KOPT-K1 (cell line): ENCODE measurements around the gene LUZP2.

Source experiments
- H3K27ac ChIP-seq: fragments of 200-600 bp; sonication (generic); 2 replicates; pipeline ENCODE4 v1.5.1; 2016; ENCODE audit warnings: antibody characterized with exemption, mild to moderate bottlenecking, low read depth, low read length; ENCODE audit not compliant: poor library complexity, severe bottlenecking
- H3K36me3 ChIP-seq: fragments of 200-600 bp; sonication (generic); 2 replicates; pipeline ENCODE4 v1.5.1; 2017; ENCODE audit warnings: antibody characterized with exemption, mild to moderate bottlenecking, low read length, moderate library complexity; ENCODE audit not compliant: insufficient read depth
- H3K9me3 ChIP-seq: fragments of 200-600 bp; sonication (generic); 2 replicates; pipeline ENCODE4 v1.5.1; 2017; ENCODE audit warnings: antibody characterized with exemption, low read length, mild to moderate bottlenecking; ENCODE audit not compliant: insufficient read depth, poor library complexity, severe bottlenecking

The LUZP2 gene

DNA sequence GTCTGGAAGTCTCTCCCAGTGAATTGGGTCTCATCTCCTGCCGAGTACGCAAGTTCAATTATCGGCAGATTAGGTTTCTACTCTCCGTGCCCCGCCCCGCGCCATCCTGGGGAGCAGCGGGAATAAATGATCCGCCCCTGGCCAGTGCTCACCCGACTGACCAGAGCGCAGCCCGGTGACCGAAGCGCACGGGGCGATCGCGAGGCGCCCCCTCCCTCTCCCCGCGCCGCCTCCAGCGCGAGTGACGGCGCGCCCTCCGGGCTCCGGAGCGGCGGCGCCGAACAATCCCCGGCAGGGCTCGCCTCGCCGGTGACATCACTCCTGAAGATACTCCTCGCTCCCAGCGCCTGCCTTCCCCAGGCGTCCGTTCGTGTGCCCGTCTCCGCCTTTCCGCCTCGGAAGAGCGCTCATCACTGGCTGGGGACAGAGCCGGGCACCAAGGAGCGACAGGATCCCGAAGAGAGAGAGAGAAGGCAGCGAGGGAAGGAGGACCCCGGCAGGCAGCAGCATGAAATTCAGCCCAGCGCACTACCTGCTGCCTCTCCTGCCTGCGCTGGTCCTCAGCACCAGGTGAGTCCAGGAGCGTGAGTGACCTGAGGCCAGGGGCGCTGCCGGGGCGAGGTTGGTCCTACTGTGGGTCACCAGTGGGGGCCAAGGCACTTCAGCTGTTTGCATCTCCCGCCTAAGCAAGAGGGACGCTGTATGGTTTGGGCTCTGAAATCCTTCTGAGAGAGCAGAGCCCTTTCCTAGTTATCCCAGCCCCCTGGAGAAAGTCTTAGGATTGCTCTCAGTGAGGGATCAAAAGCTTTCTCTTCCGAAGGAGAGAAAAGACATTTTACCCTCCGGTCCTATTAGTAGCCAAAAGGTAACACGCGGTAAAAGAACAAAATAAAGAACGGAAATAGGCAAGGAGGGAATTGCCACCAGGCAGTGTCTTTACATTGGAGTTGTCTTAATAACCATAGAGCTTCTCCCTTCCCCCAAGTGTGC is at the start of gene LUZP2:
Gene LUZP2 (plus strand): TSS at position 318 of the 990 bp plus-strand sequence.
- Histone ChIP-seq H3K9me3 (no peaks in the 10 kb centered on the region), H3K27ac (no peak within 1 kb of the TSS), H3K36me3 (no peaks in the 10 kb centered on the region)

GRCh38 chr11:24453129-24453718 is 43.6 kb upstream of the LUZP2 start:
- no peaks in the 10 kb centered on the region for H3K36me3 ChIP-seq
- no peak overlapping the region for H3K27ac ChIP-seq
- H3K9me3 ChIP-seq, result no peaks in the 10 kb centered on the region

GRCh38 chr11:24457985-24458384 is 38.9 kb upstream of the LUZP2 start:
- Histone ChIP-seq H3K36me3 (no peaks in the 10 kb centered on the region), H3K27ac (no peak overlapping the region), H3K9me3 (no peaks in the 10 kb centered on the region)

DNA sequence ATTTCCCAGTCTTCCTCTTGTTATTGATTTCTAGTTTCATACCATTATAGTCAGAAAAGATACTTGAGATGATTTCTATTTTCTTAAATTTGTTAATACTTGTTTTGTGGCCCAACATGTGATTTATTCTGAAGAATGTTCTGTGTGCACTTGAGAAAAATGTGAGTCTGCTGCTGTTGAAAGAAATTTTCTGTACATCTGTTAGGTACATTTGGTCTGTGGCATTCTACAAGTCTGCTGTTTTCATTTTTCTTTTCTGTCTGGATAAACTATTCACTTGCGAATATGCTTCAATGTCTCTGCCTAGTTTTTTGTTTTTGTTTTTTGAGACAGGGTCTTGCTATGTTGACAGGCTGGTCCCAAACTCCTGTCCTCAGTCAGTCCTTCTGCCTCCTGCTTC is 26.4 kb upstream of the LUZP2 start:
- H3K27ac ChIP-seq, result no peak overlapping the region
- H3K9me3 ChIP-seq, result no peaks in the 10 kb centered on the region

GRCh38 chr11:24471084-24471483 is 25.8 kb upstream of the LUZP2 start:
- Histone ChIP-seq H3K27ac (no peak overlapping the region), H3K9me3 (no peaks in the 10 kb centered on the region), H3K36me3 (no peaks in the 10 kb centered on the region)

More for the DNA sequence above, 26.4 kb upstream of the LUZP2 start:
- H3K36me3 ChIP-seq, result no peaks in the 10 kb centered on the region

DNA sequence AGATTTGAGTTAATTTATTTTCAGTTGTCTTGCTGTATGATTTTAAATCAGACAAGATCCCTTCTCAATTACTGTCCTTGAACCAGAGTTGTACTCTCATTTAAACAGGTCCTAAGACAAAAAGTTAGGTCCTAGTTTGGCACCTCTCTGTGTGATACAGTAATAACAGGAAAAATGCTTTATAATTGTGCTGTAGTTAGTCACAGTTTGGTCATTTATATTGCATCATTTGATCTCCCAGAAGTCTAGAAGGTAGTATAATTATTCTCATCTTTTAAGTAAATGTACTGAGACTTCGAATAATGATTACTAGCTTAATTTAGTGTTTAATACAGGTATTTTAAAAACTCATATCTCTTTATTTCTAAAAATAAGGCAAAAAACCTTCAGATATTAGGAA is 18.1 kb upstream of the LUZP2 start:
- Histone ChIP-seq H3K9me3 (no peaks in the 10 kb centered on the region), H3K36me3 (no peaks in the 10 kb centered on the region), H3K27ac (no peak overlapping the region)

- Histone ChIP-seq H3K36me3 (no peaks in the 10 kb centered on the region), H3K27ac (no peak overlapping the region), H3K9me3 (no peaks in the 10 kb centered on the region)
Measured at GRCh38 chr11:24489477-24489876, 7.4 kb upstream of the LUZP2 start.

- Histone ChIP-seq H3K36me3 (no peaks in the 10 kb centered on the region), H3K27ac (no peak overlapping the region), H3K9me3 (no peaks in the 10 kb centered on the region)
Measured at GRCh38 chr11:24496386-24496735, 492 bp upstream of the LUZP2 start.

DNA sequence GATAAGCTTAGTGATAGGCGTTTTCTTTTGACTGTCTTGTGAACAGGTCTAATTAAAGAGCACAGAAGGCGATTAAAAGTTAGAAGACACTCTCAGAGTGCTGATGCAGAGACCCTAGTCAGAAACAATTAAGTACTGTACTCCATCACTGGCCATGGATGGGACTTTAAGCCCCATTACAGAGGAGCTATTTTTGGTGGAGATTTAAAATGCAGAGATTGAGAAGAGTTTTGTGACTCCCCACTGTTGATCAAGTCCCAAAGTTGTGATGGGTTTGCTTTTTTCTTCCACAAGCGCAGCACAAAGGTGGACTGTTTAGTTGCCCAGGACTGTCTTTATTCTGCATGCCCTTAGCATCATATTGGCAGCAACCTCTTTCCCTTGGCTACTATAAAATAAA is 978 bp downstream of the LUZP2 start:
- H3K27ac ChIP-seq, result no peak overlapping the region

GRCh38 chr11:24502425-24502824 is 5.6 kb downstream of the LUZP2 start:
- H3K9me3 ChIP-seq, result no peaks in the 10 kb centered on the region
- H3K36me3 ChIP-seq, result no peaks in the 10 kb centered on the region
- no peak overlapping the region for H3K27ac ChIP-seq

More for the DNA sequence above, 978 bp downstream of the LUZP2 start:
- Histone ChIP-seq H3K9me3 (no peaks in the 10 kb centered on the region), H3K36me3 (no peaks in the 10 kb centered on the region)

DNA sequence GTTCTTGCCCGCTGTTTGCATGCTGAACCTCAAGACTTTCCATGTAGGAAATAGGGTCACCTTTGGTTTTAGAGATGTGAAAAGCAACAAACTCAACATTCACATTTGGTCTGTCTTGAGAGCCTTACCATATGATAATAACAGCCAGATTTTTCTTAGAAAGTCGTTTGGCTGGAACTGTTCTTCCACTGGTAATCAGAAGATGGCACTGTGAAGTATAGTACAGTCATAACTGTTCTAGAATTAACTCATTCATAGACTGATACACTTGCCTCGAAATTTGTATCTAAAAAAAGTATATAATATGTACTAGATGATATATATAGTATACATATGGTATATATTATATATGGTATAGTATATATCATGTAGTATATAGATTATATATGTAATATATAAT is 12.3 kb downstream of the LUZP2 start:
- Histone ChIP-seq H3K27ac (no peak overlapping the region), H3K36me3 (no peaks in the 10 kb centered on the region), H3K9me3 (no peaks in the 10 kb centered on the region)

GRCh38 chr11:24511511-24511910 is 14.7 kb downstream of the LUZP2 start:
- no peaks in the 10 kb centered on the region for H3K36me3 ChIP-seq
- H3K27ac ChIP-seq, result no peak overlapping the region
- H3K9me3 ChIP-seq, result no peaks in the 10 kb centered on the region

GRCh38 chr11:24513479-24514218 is 16.8 kb downstream of the LUZP2 start:
- Histone ChIP-seq H3K9me3 (no peaks in the 10 kb centered on the region), H3K27ac (no peak overlapping the region), H3K36me3 (no peaks in the 10 kb centered on the region)

GRCh38 chr11:24514219-24514594 is 17.4 kb downstream of the LUZP2 start:
- Histone ChIP-seq H3K36me3 (no peaks in the 10 kb centered on the region), H3K27ac (no peak overlapping the region), H3K9me3 (no peaks in the 10 kb centered on the region)

DNA sequence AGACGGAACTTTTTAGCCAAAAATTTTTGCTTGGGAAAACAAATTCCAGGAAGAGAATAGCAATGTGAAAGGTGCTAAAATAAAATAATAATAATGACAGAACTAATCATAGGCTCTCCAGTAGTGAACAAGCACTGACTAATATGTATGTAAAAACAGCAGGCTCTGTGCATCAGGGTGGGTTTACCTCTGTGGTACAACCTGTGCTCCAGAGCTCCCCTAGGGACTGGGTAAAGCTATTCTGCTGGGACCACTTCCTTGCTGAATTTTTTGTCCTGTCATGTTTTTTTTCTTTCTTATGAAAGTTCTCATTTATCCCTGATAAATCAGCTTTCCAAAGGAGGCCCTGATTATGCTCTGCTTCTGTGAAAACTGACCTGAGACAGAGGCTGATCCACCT is 18.8 kb downstream of the LUZP2 start:
- H3K9me3 ChIP-seq, result no peaks in the 10 kb centered on the region
- no peak overlapping the region for H3K27ac ChIP-seq
- H3K36me3 ChIP-seq, result no peaks in the 10 kb centered on the region
